Prostate gland (tissue), 2 donors: ENCODE measurements around the gene DENND6A.

Experiments used
- CTCF ChIP-seq, 4 experiments: fragments of 200-600 bp in 2 of 4; fragments of 450-650 bp in 2 of 4; sonication (generic) in 2 of 4; IDR thresholded peaks; 1 replicate in 3 of 4; 2 replicates in 1 of 4; pipeline ENCODE4 v1.5.1; 2016 to 2019; ENCODE audit warnings: antibody characterized with exemption in 4 of 4, mild to moderate bottlenecking in 2 of 4, moderate library complexity in 2 of 4
- POLR2A ChIP-seq: fragments of 450-650 bp; IDR thresholded peaks from one replicate; pipeline ENCODE4 v1.6.1; 2016; ENCODE audit warnings: antibody characterized with exemption, mild to moderate bottlenecking
- POLR2AphosphoS5 ChIP-seq: sonication (generic); formaldehyde crosslinking; IDR thresholded peaks from one replicate; pipeline ENCODE4 v1.6.1; 2017; ENCODE audit warnings: antibody characterized with exemption

GRCh38 chr3:57598765-57599360 lies 94.0 kb downstream of the DENND6A start:
- no peak for TF ChIP-seq POLR2A
- no peak for TF ChIP-seq CTCF (IDR thresholded peaks at IDR 0.05)
- TF ChIP-seq POLR2AphosphoS5, result no peak
